ENCODE measurements around the gene HPRT1.

The HPRT1 gene

DNA sequence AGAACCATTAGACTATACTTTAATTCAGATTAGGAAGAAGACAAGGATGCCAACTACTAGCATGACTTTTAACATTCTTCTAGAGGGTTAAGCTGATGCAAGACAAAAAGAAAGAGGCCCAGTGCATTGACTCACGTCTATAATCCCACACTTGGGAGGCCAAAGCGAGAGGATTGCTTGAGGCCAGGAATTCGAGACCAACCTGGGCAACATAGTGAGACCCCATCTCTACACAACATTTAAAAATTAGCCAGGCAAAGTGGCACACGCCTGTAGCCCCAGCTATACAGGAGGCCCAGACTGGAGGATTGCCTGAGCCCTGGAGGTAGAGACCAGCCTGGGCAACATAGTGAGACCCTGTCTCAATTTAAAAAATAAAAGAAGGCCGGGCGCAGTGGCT lies 40.2 kb upstream of the HPRT1 start:
- no peak overlapping the region for H3K27ac ChIP-seq (replicated peaks)
- DNase-seq (ENCODE audit: low read depth in 1 of 2, low spot score in 1 of 2), result no peak
- TF ChIP-seq POLR2AphosphoS5 (IDR thresholded peaks at IDR 0.05; ENCODE audit: low read depth) (no peak), GABPA (IDR thresholded peaks at IDR 0.05; ENCODE audit: low read depth) (no peak), SPI1 (IDR thresholded peaks at IDR 0.05; ENCODE audit: borderline replicate concordance, low read depth) (no peak)
- TF ChIP-seq, protein P1, sequence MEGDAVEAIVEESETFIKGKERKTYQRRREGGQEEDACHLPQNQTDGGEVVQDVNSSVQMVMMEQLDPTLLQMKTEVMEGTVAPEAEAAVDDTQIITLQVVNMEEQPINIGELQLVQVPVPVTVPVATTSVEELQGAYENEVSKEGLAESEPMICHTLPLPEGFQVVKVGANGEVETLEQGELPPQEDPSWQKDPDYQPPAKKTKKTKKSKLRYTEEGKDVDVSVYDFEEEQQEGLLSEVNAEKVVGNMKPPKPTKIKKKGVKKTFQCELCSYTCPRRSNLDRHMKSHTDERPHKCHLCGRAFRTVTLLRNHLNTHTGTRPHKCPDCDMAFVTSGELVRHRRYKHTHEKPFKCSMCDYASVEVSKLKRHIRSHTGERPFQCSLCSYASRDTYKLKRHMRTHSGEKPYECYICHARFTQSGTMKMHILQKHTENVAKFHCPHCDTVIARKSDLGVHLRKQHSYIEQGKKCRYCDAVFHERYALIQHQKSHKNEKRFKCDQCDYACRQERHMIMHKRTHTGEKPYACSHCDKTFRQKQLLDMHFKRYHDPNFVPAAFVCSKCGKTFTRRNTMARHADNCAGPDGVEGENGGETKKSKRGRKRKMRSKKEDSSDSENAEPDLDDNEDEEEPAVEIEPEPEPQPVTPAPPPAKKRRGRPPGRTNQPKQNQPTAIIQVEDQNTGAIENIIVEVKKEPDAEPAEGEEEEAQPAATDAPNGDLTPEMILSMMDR (IDR thresholded peaks at IDR 0.05; ENCODE audit: insufficient read depth, low read length), result no peak
- TF ChIP-seq, protein P2, sequence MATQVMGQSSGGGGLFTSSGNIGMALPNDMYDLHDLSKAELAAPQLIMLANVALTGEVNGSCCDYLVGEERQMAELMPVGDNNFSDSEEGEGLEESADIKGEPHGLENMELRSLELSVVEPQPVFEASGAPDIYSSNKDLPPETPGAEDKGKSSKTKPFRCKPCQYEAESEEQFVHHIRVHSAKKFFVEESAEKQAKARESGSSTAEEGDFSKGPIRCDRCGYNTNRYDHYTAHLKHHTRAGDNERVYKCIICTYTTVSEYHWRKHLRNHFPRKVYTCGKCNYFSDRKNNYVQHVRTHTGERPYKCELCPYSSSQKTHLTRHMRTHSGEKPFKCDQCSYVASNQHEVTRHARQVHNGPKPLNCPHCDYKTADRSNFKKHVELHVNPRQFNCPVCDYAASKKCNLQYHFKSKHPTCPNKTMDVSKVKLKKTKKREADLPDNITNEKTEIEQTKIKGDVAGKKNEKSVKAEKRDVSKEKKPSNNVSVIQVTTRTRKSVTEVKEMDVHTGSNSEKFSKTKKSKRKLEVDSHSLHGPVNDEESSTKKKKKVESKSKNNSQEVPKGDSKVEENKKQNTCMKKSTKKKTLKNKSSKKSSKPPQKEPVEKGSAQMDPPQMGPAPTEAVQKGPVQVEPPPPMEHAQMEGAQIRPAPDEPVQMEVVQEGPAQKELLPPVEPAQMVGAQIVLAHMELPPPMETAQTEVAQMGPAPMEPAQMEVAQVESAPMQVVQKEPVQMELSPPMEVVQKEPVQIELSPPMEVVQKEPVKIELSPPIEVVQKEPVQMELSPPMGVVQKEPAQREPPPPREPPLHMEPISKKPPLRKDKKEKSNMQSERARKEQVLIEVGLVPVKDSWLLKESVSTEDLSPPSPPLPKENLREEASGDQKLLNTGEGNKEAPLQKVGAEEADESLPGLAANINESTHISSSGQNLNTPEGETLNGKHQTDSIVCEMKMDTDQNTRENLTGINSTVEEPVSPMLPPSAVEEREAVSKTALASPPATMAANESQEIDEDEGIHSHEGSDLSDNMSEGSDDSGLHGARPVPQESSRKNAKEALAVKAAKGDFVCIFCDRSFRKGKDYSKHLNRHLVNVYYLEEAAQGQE (IDR thresholded peaks at IDR 0.05; ENCODE audit: insufficient replicate concordance, low read depth), result no peak
- H3K4me3 ChIP-seq (replicated peaks; ENCODE audit: insufficient read depth, low read length), result no peak overlapping the region
- H3K27me3 ChIP-seq (ENCODE audit: insufficient read depth, poor library complexity, severe bottlenecking), result no peaks in the 10 kb centered on the region

DNA sequence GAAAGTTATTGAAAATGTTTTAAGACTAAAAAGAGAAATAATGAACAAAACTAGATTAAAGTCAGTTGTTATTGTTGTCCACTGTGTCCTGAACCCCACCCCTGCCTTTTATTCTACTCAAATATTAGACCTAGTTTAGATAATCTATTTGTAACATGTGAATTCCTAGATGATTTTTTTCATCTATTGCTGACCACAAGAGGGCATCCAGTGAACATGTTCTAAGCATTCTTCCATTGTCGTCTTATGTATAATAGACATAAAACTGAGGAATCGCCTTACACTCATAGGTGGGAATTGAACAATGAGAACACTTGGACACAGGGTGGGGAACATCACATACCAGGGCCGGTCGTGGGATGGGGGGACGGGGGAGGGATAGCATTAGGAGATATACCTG lies 36.4 kb upstream of the HPRT1 start:
- DNase-seq (ENCODE audit: low read depth in 1 of 2, low spot score in 1 of 2), result peak in 1 of 2 experiments; percentile 3
- Histone ChIP-seq H3K27ac (replicated peaks) (no peak overlapping the region), H3K4me3 (replicated peaks; ENCODE audit: insufficient read depth, low read length) (no peak overlapping the region), H3K27me3 (ENCODE audit: insufficient read depth, poor library complexity, severe bottlenecking) (no peaks in the 10 kb centered on the region)
- TF ChIP-seq GABPA (IDR thresholded peaks at IDR 0.05; ENCODE audit: low read depth) (no peak), SPI1 (IDR thresholded peaks at IDR 0.05; ENCODE audit: borderline replicate concordance, low read depth) (no peak), POLR2AphosphoS5 (IDR thresholded peaks at IDR 0.05; ENCODE audit: low read depth) (no peak)
- TF ChIP-seq, protein P2 (IDR thresholded peaks at IDR 0.05; ENCODE audit: insufficient replicate concordance, low read depth), result no peak
- TF ChIP-seq, protein P1 (IDR thresholded peaks at IDR 0.05; ENCODE audit: insufficient read depth, low read length), result no peak

DNA sequence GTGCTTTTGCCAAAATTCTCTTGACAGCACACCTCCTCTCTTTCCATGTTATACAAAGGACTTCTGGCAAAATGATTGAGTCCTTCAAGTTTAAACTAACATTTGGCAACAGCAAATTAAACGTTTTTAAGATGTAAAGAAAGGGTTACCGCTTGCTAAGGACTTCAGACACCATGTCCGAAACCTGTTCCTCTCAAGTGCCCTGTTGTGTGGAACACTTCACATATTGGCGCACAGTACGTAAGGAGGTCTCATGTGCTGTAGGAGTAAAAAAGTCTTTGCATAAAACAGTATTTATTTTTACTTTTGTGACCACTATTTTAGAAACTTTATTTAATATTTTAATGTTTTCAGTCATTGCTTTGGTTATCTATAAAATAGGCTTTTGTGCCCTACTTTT lies 33.7 kb upstream of the HPRT1 start:
- Histone ChIP-seq H3K27ac (replicated peaks) (no peak overlapping the region), H3K4me3 (replicated peaks; ENCODE audit: insufficient read depth, low read length) (no peak overlapping the region), H3K27me3 (ENCODE audit: insufficient read depth, poor library complexity, severe bottlenecking) (no peaks in the 10 kb centered on the region)
- TF ChIP-seq, protein P2 (IDR thresholded peaks at IDR 0.05; ENCODE audit: insufficient replicate concordance, low read depth), result no peak
- no peak for TF ChIP-seq POLR2AphosphoS5 (IDR thresholded peaks at IDR 0.05; ENCODE audit: low read depth)
- TF ChIP-seq SPI1 (IDR thresholded peaks at IDR 0.05; ENCODE audit: borderline replicate concordance, low read depth), result no peak
- TF ChIP-seq, protein P1 (IDR thresholded peaks at IDR 0.05; ENCODE audit: insufficient read depth, low read length), result no peak
- TF ChIP-seq GABPA (IDR thresholded peaks at IDR 0.05; ENCODE audit: low read depth), result no peak
- DNase-seq (ENCODE audit: low read depth in 1 of 2, low spot score in 1 of 2), result no peak
